T-helper 2 cell treated with Interferon-gamma antibody and Interleukin-4, amounts not matched to agents 5 μg/mL and 100 μg/mL, for 36 hours (primary cell): Measurements from ENCODE around the gene TPP1.

Experiments
- DNase-seq: peaks from one replicate; pipeline ENCODE4 v3.0.0; 2021; ENCODE audit warnings: low spot score
- H3K27ac Mint-ChIP-seq: one replicate; pipeline ENCODE4 v1.8.0; 2021; ENCODE audit warnings: mild to moderate bottlenecking, mixed read lengths
- H3K27me3 Mint-ChIP-seq: one replicate; pipeline ENCODE4 v1.8.0; 2021; ENCODE audit warnings: low read depth, mixed read lengths
- H3K36me3 Mint-ChIP-seq: one replicate; pipeline ENCODE4 v1.8.0; 2021; ENCODE audit warnings: low read depth, mixed read lengths
- H3K4me1 Mint-ChIP-seq: one replicate; pipeline ENCODE4 v1.8.0; 2021; ENCODE audit warnings: low read depth, mixed read lengths
- H3K4me3 Mint-ChIP-seq: one replicate; pipeline ENCODE4 v1.8.0; 2022; ENCODE audit warnings: mild to moderate bottlenecking, moderate library complexity, mixed read lengths
- H3K9me3 Mint-ChIP-seq: one replicate; pipeline ENCODE4 v1.8.0; 2021; ENCODE audit warnings: mixed read lengths

The TPP1 gene

DNA sequence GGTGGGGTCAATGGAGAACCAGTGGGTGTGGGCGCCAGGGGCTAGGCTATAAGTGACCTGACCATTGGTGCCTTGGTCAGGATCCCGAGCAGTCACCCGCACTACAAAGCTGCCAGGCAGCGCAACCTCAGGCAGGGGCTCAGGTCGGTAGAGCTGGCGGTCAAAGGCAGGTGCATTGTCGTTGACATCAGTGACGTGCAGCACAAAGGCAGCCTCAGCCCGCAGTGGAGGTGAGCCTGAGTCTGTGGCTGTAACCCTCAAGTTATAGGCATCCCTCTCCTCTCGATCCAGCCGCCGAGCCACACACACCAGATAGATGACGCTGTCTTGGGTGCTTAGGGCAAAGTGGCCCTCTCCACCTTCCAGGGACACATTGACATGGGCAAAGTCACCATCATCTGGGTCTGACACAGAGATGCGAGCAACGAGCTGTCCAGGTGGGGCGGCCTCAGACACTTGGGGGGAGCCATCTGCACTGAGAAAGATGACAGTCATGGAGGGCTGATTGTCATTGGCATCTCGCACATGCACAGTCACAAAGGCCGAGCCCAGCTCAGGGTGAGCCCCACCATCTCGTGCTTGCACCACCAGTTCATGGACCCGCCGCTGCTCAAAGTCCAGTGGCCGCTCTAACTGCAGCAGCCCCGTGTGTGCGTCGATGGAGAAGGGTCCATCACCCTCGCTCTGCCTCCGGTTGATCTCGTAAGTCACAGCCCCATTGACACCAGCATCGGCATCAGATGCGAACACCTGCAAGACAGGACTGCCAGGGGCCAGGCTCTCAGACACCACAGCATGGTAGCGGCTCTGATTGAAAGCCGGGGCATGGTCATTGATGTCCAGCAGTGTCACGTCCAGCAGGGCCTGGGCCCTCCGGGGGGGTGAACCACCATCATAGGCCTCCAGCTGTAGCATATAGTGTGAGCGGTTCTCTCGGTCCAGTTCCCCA, 21.1 kb upstream of the TPP1 start:
- H3K27ac Mint-ChIP-seq, result no peak overlapping the region
- H3K4me1 Mint-ChIP-seq, result peaks cover 5% of the 10 kb centered on the region
- no peaks in the 10 kb centered on the region for H3K9me3 Mint-ChIP-seq
- H3K27me3 Mint-ChIP-seq, result no peaks in the 10 kb centered on the region
- H3K36me3 Mint-ChIP-seq, result no peaks in the 10 kb centered on the region
- DNase-seq, result no peak
- no peak overlapping the region for H3K4me3 Mint-ChIP-seq

DNA sequence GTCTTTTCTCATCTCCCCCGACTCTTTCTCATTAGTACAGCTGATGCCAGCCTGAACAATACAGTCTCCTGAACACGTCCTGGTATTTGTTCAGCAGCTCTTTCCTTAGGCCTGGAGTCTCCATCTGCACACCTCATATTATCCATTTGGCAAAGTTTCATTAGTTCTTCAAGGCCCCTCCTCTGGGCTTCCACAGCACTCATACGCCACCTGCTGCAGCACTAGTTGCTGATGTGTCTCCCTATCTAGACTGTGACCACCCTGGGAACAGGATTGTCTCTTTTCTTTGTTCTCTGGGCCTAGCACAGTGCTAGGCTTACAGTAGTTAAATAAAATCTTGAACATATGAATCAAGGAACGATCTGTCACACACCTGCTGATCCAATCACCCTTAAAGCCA, 19.2 kb upstream of the TPP1 start:
- H3K9me3 Mint-ChIP-seq, result no peaks in the 10 kb centered on the region
- no peaks in the 10 kb centered on the region for H3K27me3 Mint-ChIP-seq
- H3K4me3 Mint-ChIP-seq, result no peak overlapping the region
- DNase-seq, result no peak
- no peak overlapping the region for H3K27ac Mint-ChIP-seq
- peaks cover 5% of the 10 kb centered on the region for H3K4me1 Mint-ChIP-seq
- no peaks in the 10 kb centered on the region for H3K36me3 Mint-ChIP-seq

GRCh38 chr11:6637871-6638270, 18.6 kb upstream of the TPP1 start:
- Mint-ChIP-seq H3K36me3 (no peaks in the 10 kb centered on the region), H3K4me1 (peaks cover 5% of the 10 kb centered on the region), H3K4me3 (no peak overlapping the region), H3K9me3 (no peaks in the 10 kb centered on the region), H3K27me3 (no peaks in the 10 kb centered on the region), H3K27ac (no peak overlapping the region)
- no peak for DNase-seq

- no peak overlapping the region for H3K27ac Mint-ChIP-seq
- H3K4me3 Mint-ChIP-seq, result no peak overlapping the region
- H3K4me1 Mint-ChIP-seq, result peaks cover 5% of the 10 kb centered on the region
- no peaks in the 10 kb centered on the region for H3K27me3 Mint-ChIP-seq
- H3K36me3 Mint-ChIP-seq, result no peaks in the 10 kb centered on the region
- H3K9me3 Mint-ChIP-seq, result no peaks in the 10 kb centered on the region
- no peak for DNase-seq
Observed at GRCh38 chr11:6636480-6636879, 17.3 kb upstream of the TPP1 start.

DNA sequence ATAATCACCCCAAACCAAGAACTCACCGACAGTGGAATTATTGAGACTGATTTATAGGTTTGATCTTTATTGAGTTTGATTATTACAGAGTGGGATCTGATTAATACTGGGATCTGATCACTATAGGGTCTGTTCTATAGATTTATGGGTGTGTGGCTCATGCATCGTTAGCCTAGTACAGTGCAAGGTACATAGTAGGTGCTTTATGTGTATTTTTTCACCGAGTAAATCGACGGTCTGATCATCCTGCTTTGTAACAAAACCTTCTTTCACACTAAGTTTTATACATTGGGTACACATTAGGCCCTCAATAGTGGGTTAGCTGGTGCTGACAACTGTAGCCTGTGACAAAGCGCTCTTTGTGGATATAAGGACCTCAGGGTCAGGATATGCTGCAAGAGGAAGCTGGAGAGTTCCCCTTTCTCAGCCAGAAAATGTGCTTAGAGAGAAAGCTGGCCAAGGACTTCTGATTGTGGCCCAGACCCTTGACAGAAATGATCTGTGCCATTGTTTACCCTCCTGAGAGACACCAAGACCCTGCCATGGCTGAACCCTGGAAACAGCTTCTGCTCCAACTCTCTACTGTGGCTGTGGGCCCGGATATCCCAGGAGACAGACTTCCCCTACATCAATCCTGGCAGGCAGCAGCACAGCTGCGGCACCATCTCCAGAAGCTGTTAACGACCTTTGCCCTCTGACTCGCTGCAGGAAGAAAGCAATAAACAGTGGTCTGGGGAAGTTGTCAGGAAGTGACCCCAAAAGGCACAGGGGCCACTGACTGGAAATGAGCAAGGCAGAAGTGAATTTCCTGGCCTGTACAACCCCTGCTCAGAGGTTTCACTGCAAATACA, 16.1 kb upstream of the TPP1 start:
- DNase-seq, result no peak
- Mint-ChIP-seq H3K9me3 (no peaks in the 10 kb centered on the region), H3K36me3 (no peaks in the 10 kb centered on the region), H3K27me3 (no peaks in the 10 kb centered on the region), H3K27ac (no peak overlapping the region), H3K4me1 (peaks cover 5% of the 10 kb centered on the region), H3K4me3 (no peak overlapping the region)

DNA sequence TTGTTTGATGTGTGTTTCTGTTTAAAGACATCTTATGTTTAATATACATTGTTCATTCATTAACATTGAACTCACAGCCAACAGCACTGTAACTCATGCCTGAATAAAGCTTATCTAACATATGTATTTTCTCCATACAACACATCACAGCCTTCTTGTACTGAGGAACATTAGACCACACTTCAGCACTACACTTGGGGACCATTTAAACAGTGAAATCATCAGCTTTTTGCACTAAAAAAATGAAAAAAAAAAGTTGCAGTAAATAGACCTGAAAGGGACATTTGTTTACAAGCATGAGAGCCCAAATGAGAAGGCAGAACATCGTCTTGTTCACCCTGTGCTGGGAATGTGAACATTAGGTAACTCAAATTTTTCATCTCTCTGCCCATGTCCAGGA, 15.3 kb upstream of the TPP1 start:
- H3K4me1 Mint-ChIP-seq, result peaks cover 4% of the 10 kb centered on the region
- DNase-seq, result no peak
- H3K36me3 Mint-ChIP-seq, result no peaks in the 10 kb centered on the region
- H3K9me3 Mint-ChIP-seq, result no peaks in the 10 kb centered on the region
- no peak overlapping the region for H3K4me3 Mint-ChIP-seq
- H3K27me3 Mint-ChIP-seq, result no peaks in the 10 kb centered on the region
- no peak overlapping the region for H3K27ac Mint-ChIP-seq

DNA sequence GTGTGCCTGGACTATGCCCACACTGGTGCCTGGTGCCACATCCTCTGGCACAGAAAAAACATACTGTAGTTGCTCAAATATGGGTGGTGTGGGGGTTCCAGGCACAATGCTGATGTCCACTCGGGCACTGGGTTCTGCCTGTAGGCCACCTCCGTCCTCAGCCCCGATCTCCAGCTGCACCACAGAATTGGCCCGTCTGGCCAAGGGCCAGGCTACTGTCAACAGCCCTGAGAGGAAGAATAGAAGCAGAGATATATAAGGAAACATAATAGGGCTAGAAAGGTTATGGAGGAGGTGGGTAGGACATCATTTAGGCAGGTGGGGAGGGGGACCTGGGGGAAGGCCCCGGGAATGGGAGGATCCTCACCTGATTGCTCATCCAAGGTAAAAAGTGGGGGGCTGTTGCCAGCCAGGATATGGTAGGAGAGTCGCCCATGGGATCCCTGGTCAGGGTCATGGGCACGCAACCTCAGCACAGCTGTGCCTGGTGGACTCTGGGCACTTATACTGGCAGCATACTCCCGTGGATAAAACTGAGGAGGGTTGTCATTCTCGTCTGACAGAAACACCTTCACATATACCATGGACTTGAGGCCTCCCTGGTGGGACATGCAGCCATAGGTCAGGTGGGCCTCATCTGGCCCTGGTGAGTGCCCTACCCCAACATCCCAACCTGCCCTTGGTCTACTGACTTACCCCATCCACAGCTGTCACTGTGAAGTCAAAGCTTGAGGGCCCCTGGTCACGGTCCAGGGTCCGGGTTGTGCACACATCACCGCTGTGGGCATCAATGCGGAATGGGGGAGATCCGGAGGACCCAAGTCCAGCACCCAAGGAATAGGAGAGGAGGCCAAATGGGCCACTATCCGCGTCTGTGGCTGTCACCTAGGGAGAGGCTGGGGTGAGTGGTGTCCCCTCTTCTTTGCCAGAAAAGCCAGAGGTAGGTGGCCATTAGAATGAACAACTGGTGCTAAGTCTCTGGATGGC, 14.5 kb upstream of the TPP1 start:
- Mint-ChIP-seq H3K9me3 (no peaks in the 10 kb centered on the region), H3K27ac (no peak overlapping the region), H3K4me3 (no peak overlapping the region), H3K27me3 (no peaks in the 10 kb centered on the region), H3K36me3 (no peaks in the 10 kb centered on the region), H3K4me1 (no peaks in the 10 kb centered on the region)
- DNase-seq, result no peak

GRCh38 chr11:6632116-6633073, 13.2 kb upstream of the TPP1 start:
- Mint-ChIP-seq H3K36me3 (no peaks in the 10 kb centered on the region), H3K4me3 (no peak overlapping the region), H3K27ac (no peak overlapping the region), H3K27me3 (no peaks in the 10 kb centered on the region), H3K4me1 (peaks cover 9% of the 10 kb centered on the region), H3K9me3 (no peaks in the 10 kb centered on the region)
- DNase-seq, result no peak

GRCh38 chr11:6631361-6631890, 12.2 kb upstream of the TPP1 start:
- H3K4me1 Mint-ChIP-seq, result peaks cover 15% of the 10 kb centered on the region
- no peak overlapping the region for H3K4me3 Mint-ChIP-seq
- H3K36me3 Mint-ChIP-seq, result no peaks in the 10 kb centered on the region
- no peak overlapping the region for H3K27ac Mint-ChIP-seq
- no peaks in the 10 kb centered on the region for H3K27me3 Mint-ChIP-seq
- H3K9me3 Mint-ChIP-seq, result no peaks in the 10 kb centered on the region
- no peak for DNase-seq

GRCh38 chr11:6630632-6631291, 11.5 kb upstream of the TPP1 start:
- no peaks in the 10 kb centered on the region for H3K27me3 Mint-ChIP-seq
- no peaks in the 10 kb centered on the region for H3K9me3 Mint-ChIP-seq
- H3K27ac Mint-ChIP-seq, result no peak overlapping the region
- no peak for DNase-seq
- peaks cover 17% of the 10 kb centered on the region for H3K4me1 Mint-ChIP-seq
- H3K36me3 Mint-ChIP-seq, result no peaks in the 10 kb centered on the region
- H3K4me3 Mint-ChIP-seq, result no peak overlapping the region

DNA sequence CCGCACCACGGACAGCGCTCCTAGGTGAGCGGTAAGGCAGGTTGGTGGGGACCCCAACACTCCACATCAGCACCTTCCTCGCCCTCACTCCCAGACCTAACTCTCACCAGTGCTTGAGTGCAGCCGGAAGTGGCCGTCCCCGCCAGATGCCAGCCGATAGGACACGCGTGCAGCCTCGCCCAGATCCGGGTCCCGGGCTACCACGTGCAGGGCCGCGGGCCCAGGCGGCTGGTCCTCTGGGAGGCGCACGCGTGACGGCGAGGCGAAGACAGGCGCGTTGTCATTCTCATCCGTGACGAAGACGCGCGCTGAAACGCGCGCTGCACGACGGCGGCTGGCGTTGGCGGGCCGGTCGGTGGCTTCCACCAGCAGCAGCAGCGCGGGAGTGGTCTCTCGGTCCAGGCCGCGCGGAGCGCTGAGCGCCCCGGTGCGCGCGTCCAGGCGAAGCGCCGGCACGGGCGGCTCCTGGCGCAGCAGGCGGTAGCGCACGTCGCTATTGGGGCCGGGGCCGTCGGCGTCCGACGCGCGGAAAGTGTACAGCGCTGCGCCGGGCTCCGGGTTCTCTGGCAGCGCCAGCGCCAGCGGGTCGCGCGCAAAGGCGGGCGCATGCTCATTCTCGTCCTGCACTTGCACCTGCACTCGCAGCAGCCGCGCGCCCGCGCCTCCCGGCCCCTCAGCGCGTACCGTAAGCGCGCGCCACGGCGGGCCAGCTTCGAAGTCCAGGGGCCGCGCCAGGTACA, 10.8 kb upstream of the TPP1 start:
- Mint-ChIP-seq H3K36me3 (no peaks in the 10 kb centered on the region), H3K27ac (no peak overlapping the region), H3K4me3 (no peak overlapping the region), H3K27me3 (no peaks in the 10 kb centered on the region), H3K4me1 (peaks cover 17% of the 10 kb centered on the region), H3K9me3 (no peaks in the 10 kb centered on the region)
- no peak for DNase-seq

GRCh38 chr11:6629573-6629891, 10.3 kb upstream of the TPP1 start:
- Mint-ChIP-seq H3K4me1 (peaks cover 17% of the 10 kb centered on the region), H3K4me3 (no peak overlapping the region), H3K36me3 (no peaks in the 10 kb centered on the region), H3K9me3 (no peaks in the 10 kb centered on the region), H3K27ac (no peak overlapping the region), H3K27me3 (no peaks in the 10 kb centered on the region)
- DNase-seq, result no peak
